Parathyroid adenoma (tissue), 2 donors: ENCODE data around the gene CPEB2.

Experiments used
- H2AFZ ChIP-seq: fragments of 300-600 bp; sonication (generic); one replicate; pipeline ENCODE4 v1.7.0; 2017; ENCODE audit warnings: antibody characterized with exemption, mild to moderate bottlenecking
- H3K27ac ChIP-seq: fragments of 300-600 bp; sonication (generic); one replicate; pipeline ENCODE4 v1.7.0; 2017
- H3K27me3 ChIP-seq: fragments of 300-600 bp; sonication (generic); one replicate; pipeline ENCODE4 v1.7.0; 2017; ENCODE audit warnings: low read length; ENCODE audit not compliant: control insufficient read depth, insufficient read depth
- H3K36me3 ChIP-seq: fragments of 300-600 bp; sonication (generic); one replicate; pipeline ENCODE4 v1.7.0; 2017; ENCODE audit warnings: low read length; ENCODE audit not compliant: control insufficient read depth, insufficient read depth
- H3K4me1 ChIP-seq: fragments of 300-600 bp; sonication (generic); one replicate; pipeline ENCODE4 v1.7.0; 2017; ENCODE audit warnings: control low read depth
- H3K4me2 ChIP-seq: fragments of 300-600 bp; sonication (generic); one replicate; pipeline ENCODE4 v1.7.0; 2017; ENCODE audit warnings: low read length
- H3K4me3 ChIP-seq: fragments of 300-600 bp; sonication (generic); one replicate; pipeline ENCODE4 v1.7.0; 2017; ENCODE audit warnings: low read depth, low read length
- H3K79me2 ChIP-seq: fragments of 300-600 bp; sonication (generic); one replicate; pipeline ENCODE4 v1.7.0; 2017; ENCODE audit warnings: control low read depth
- H3K9ac ChIP-seq: fragments of 300-600 bp; sonication (generic); one replicate; pipeline ENCODE4 v1.7.0; 2017; ENCODE audit warnings: mild to moderate bottlenecking
- H3K9me3 ChIP-seq: fragments of 300-600 bp; sonication (generic); one replicate; pipeline ENCODE4 v1.7.0; 2017; ENCODE audit warnings: low read length; ENCODE audit not compliant: control insufficient read depth
- TF ChIP-seq, protein P1 (sequence below): fragments of 300-600 bp; sonication (generic); IDR thresholded peaks from one replicate; pipeline ENCODE4 v1.7.0; 2017; ENCODE audit warnings: antibody characterized with exemption, mild to moderate bottlenecking
- donor health status: primary hyperparathyroidism.

CPEB2 gene

DNA sequence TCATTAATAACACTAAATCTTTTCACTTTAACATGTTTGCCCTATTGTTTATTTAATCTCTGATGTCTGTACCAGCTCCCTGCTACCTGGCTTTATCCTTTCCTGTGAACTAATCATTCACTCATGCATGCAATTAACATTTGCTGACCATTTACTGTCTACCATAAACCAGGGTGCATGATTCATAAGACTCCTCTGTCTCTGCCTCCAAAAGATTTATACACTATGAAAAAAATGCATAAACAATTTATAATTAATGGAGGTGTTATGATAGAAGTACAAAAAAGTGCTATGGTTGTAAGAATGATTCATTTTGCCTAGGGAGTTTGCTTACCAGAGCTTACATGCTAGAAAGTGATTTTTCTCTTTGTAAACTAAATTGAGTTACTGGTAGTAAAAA, 24.5 kb upstream of the CPEB2 start:
- Histone ChIP-seq H3K4me1 (no peaks in the 10 kb centered on the region), H3K79me2 (no peaks in the 10 kb centered on the region), H3K36me3 (no peaks in the 10 kb centered on the region), H3K27ac (no peak overlapping the region), H3K27me3 (no peaks in the 10 kb centered on the region), H3K4me3 (no peak overlapping the region), H3K9ac (no peak overlapping the region), H3K4me2 (no peak overlapping the region), H2AFZ (no peak overlapping the region), H3K9me3 (no peaks in the 10 kb centered on the region)
- TF ChIP-seq, protein P1, sequence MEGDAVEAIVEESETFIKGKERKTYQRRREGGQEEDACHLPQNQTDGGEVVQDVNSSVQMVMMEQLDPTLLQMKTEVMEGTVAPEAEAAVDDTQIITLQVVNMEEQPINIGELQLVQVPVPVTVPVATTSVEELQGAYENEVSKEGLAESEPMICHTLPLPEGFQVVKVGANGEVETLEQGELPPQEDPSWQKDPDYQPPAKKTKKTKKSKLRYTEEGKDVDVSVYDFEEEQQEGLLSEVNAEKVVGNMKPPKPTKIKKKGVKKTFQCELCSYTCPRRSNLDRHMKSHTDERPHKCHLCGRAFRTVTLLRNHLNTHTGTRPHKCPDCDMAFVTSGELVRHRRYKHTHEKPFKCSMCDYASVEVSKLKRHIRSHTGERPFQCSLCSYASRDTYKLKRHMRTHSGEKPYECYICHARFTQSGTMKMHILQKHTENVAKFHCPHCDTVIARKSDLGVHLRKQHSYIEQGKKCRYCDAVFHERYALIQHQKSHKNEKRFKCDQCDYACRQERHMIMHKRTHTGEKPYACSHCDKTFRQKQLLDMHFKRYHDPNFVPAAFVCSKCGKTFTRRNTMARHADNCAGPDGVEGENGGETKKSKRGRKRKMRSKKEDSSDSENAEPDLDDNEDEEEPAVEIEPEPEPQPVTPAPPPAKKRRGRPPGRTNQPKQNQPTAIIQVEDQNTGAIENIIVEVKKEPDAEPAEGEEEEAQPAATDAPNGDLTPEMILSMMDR, result no peak

DNA sequence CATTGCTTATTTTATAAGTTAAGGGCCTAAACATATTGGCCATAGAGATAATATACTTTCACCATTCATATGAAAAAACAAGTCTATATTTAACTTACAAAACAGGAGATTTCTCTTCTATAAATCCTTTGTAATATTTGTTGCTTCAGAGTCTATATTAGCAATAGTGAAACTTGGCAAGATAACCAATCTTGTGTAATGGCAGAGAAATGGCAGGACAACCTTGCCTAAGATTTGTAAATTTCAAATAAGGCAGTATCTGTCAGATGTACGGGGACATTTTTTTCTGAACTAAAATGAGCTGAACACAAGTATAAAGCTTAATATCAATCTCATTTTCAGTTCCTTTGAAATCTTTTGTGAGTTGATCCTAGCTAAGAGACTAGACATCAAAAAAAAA, 17.8 kb upstream of the CPEB2 start:
- no peaks in the 10 kb centered on the region for H3K36me3 ChIP-seq
- TF ChIP-seq, protein P1, result no peak
- H3K27me3 ChIP-seq, result no peaks in the 10 kb centered on the region
- H3K79me2 ChIP-seq, result no peaks in the 10 kb centered on the region
- no peak overlapping the region for H3K4me2 ChIP-seq
- H2AFZ ChIP-seq, result no peak overlapping the region
- no peaks in the 10 kb centered on the region for H3K9me3 ChIP-seq
- no peak overlapping the region for H3K27ac ChIP-seq
- no peak overlapping the region for H3K4me3 ChIP-seq
- no peak overlapping the region for H3K9ac ChIP-seq
- H3K4me1 ChIP-seq, result no peaks in the 10 kb centered on the region

DNA sequence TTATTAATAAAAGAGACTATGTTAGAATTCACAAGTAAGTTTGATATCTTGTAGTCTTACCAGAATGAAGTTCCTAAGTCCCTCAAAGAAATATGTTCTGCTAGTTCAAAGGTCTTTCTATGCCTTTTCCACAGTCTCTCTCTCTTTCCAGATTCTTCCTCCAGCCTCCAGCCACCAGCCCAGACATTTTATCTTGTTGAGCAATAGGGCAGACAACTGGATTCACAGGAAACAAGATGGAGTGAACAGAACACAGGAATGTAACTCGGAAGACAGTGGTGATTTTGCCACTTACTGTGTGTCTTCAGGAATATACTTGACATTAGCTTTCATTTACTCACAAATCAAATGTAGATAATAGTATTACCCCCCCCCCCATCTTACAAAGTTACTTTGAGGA, 17.1 kb upstream of the CPEB2 start:
- Histone ChIP-seq H3K9ac (no peak overlapping the region), H3K4me2 (no peak overlapping the region), H3K4me3 (no peak overlapping the region), H3K27me3 (no peaks in the 10 kb centered on the region), H3K9me3 (no peaks in the 10 kb centered on the region), H3K79me2 (no peaks in the 10 kb centered on the region), H3K27ac (no peak overlapping the region), H2AFZ (no peak overlapping the region), H3K4me1 (no peaks in the 10 kb centered on the region), H3K36me3 (no peaks in the 10 kb centered on the region)
- TF ChIP-seq, protein P1, result no peak

DNA sequence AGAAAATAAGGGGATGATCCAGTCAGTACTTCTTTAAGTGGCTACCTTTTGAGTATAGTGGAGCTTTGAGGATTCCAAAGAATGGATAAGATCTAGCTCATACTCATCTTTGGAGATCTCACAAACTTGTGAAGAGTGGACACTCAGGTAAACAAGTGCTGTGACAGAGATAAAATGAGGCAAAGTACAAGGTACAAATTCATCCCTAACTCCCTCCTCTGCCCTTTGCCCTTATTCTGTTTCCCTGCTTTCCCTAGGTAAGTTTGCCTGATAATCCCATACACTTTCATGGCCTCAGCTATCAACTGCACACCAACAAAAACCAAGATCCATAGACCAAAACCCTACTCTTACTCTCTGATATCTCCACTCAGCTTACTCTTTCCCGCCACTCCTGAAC, 16.4 kb upstream of the CPEB2 start:
- Histone ChIP-seq H3K4me1 (no peaks in the 10 kb centered on the region), H3K79me2 (no peaks in the 10 kb centered on the region), H2AFZ (no peak overlapping the region), H3K27ac (no peak overlapping the region), H3K9me3 (no peaks in the 10 kb centered on the region), H3K36me3 (no peaks in the 10 kb centered on the region), H3K4me2 (no peak overlapping the region), H3K27me3 (no peaks in the 10 kb centered on the region), H3K4me3 (no peak overlapping the region), H3K9ac (no peak overlapping the region)
- TF ChIP-seq, protein P1, result no peak

DNA sequence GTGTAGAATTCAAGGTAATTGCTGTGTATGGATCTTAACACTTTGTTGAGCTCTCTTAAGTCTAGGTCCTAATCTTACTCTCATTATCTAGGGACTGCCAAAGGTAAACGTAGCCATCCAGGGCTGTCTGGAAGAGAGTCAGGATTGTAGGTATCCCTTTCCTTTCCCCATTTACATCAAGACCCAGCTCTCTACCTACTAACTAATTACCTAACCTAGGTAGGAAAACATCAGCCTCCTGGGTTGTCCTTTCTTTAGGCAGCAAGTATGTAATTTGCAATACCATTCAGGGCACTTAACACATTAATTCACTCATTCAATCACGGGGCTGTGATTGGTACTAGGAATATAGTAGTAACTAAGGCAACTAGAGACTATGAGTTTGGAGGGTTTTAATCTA, 15.2 kb upstream of the CPEB2 start:
- H3K79me2 ChIP-seq, result no peaks in the 10 kb centered on the region

More for the DNA sequence above, 15.2 kb upstream of the CPEB2 start:
- H3K9me3 ChIP-seq, result no peaks in the 10 kb centered on the region
- no peaks in the 10 kb centered on the region for H3K27me3 ChIP-seq
- TF ChIP-seq, protein P1, result no peak
- H2AFZ ChIP-seq, result no peak overlapping the region
- H3K4me3 ChIP-seq, result no peak overlapping the region
- H3K36me3 ChIP-seq, result no peaks in the 10 kb centered on the region
- H3K4me2 ChIP-seq, result no peak overlapping the region
- no peak overlapping the region for H3K27ac ChIP-seq
- no peaks in the 10 kb centered on the region for H3K4me1 ChIP-seq
- H3K9ac ChIP-seq, result no peak overlapping the region
